Measurements from ENCODE around the gene NOTCH2. TPM values are rescaled to one million over a fixed set of nuclear protein-coding genes. Genes with fewer than 3 reads are reported as not detected.
"Not testable (repeated sequence)": the region's sequence is repeated elsewhere in the genome, so short reads cannot be mapped to it uniquely, and the experiment has no call there.

The NOTCH2 gene
- total and polyA plus RNA-seq, 2 donors (not counting 1 experiment from before 2014, with no cell fraction given): 32.1 to 184 TPM

DNA sequence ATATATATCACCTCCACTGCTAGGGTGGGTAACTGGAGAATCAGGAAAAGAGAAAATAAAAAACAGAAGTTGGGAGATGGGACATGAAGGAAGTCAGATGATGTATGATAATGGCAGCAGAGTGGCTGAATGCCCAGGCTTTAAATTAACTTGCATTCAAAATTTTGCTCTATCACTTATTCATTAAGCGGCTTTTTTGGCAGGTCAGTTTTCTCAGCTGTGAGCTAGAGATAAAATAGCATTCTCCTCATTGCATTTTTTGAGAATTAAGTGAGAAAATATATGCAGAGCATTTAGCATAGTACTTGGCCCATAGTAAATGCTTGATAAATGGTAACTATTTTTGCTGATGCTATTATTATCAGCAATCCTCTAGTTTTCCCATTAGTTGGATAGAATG, 32.1 kb upstream of the NOTCH2 start:
- Histone ChIP-seq H3K4me1 (ENCODE audit: control insufficient read depth in 2 of 2, insufficient read depth in 2 of 2, low read length in 2 of 2) (peaks cover 4 to 32% of the 10 kb centered on the region in 2 donors), H3K79me2 (ENCODE audit: control insufficient read depth, insufficient read depth, low read length) (peaks cover 16% of the 10 kb centered on the region)
- CTCF ChIA-PET; intact Hi-C loops (cut with micrococcal nuclease); POLR2A ChIA-PET; H3K9me3 Mint-ChIP-seq (ENCODE audit: insufficient read depth); ATAC-seq (ENCODE audit: low read depth); H3K9me3 ChIP-seq (ENCODE audit: control extremely low read depth in 1 of 3, control insufficient read depth in 2 of 3, insufficient read depth in 1 of 3, low read length in 2 of 3); H3K36me3 ChIP-seq (replicated peaks in 1 of 2; ENCODE audit: control extremely low read depth in 1 of 2, control insufficient read depth in 1 of 2, extremely low read depth in 1 of 2, insufficient read depth in 2 of 2, low read length in 1 of 2); H4K20me1 ChIP-seq (ENCODE audit: control insufficient read depth, insufficient read depth, low read length, poor library complexity, severe bottlenecking); H3K4me3 Mint-ChIP-seq; H3K27me3 ChIP-seq (replicated peaks in 1 of 4; ENCODE audit: control extremely low read depth in 1 of 4, control insufficient read depth in 3 of 4, insufficient read depth in 4 of 4, low read length in 3 of 4); H3K4me2 ChIP-seq (replicated peaks; ENCODE audit: low read depth, low read length, poor library complexity, severe bottlenecking); DNase-seq; H3K27me3 Mint-ChIP-seq; H2AFZ ChIP-seq (ENCODE audit: insufficient read depth, low read depth, low read length, poor library complexity, severe bottlenecking); H3K4me3 ChIP-seq (ENCODE audit: control extremely low read depth in 1 of 5, extremely low read depth in 1 of 5, insufficient read depth in 1 of 5, low read depth in 2 of 5, low read length in 4 of 5); H3K27ac ChIP-seq (ENCODE audit: low read length in 2 of 2); H3K27ac Mint-ChIP-seq; H3K9ac ChIP-seq (ENCODE audit: low read length): not testable (repeated sequence)
- no CpG with 5 or more reads among the region's 1 CpG for WGBS (ENCODE audit: insufficient coverage)
- peaks cover 33% of the 10 kb centered on the region for H3K4me1 Mint-ChIP-seq

DNA sequence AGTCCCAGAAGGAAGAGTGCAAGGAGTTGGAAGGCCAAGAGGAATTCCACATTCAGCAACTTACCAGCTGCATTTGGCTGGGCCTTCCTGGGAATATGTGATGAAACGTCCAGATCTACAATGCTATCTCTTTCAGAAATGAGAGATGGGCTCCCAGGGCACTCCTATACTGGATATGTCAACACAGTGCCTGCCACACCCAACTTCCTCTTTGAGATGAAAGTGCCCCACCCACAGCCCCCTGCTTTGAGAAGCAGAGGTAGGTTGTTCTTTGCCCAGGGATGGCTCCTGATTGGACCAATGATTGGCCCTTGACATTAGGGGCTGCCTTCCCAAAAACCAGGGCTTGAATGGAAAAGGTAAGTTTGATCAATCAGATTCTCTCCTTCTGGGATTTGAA, 31.1 kb upstream of the NOTCH2 start:
- Mint-ChIP-seq H3K27ac (peak overlapping the region; percentile 87), H3K4me1 (peaks cover 33% of the 10 kb centered on the region), H3K4me3 (peak overlapping the region; percentile 88)
- H3K9me3 Mint-ChIP-seq (ENCODE audit: insufficient read depth); H3K9me3 ChIP-seq (ENCODE audit: control extremely low read depth in 1 of 3, control insufficient read depth in 2 of 3, insufficient read depth in 1 of 3, low read length in 2 of 3); DNase-seq; H3K27me3 ChIP-seq (replicated peaks in 1 of 4; ENCODE audit: control extremely low read depth in 1 of 4, control insufficient read depth in 3 of 4, insufficient read depth in 4 of 4, low read length in 3 of 4); H3K27me3 Mint-ChIP-seq; H2AFZ ChIP-seq (ENCODE audit: insufficient read depth, low read depth, low read length, poor library complexity, severe bottlenecking); POLR2A ChIA-PET; intact Hi-C loops (cut with micrococcal nuclease); CTCF ChIA-PET; H3K4me2 ChIP-seq (replicated peaks; ENCODE audit: low read depth, low read length, poor library complexity, severe bottlenecking); H3K27ac ChIP-seq (ENCODE audit: low read length in 2 of 2); H3K36me3 ChIP-seq (replicated peaks in 1 of 2; ENCODE audit: control extremely low read depth in 1 of 2, control insufficient read depth in 1 of 2, extremely low read depth in 1 of 2, insufficient read depth in 2 of 2, low read length in 1 of 2); H4K20me1 ChIP-seq (ENCODE audit: control insufficient read depth, insufficient read depth, low read length, poor library complexity, severe bottlenecking): not testable (repeated sequence)
- H3K9ac ChIP-seq (ENCODE audit: low read length): peak overlapping the region; percentile 43
- no CpG with 5 or more reads among the region's 1 CpG for WGBS (ENCODE audit: insufficient coverage)
- peak; percentile 67 for ATAC-seq (ENCODE audit: low read depth)
- peak overlapping the region; percentile 30 to 55 (median 48) for H3K4me3 ChIP-seq (ENCODE audit: control extremely low read depth in 1 of 5, extremely low read depth in 1 of 5, insufficient read depth in 1 of 5, low read depth in 2 of 5, low read length in 4 of 5)
- peaks cover 16% of the 10 kb centered on the region for H3K79me2 ChIP-seq (ENCODE audit: control insufficient read depth, insufficient read depth, low read length)
- H3K4me1 ChIP-seq (ENCODE audit: control insufficient read depth in 2 of 2, insufficient read depth in 2 of 2, low read length in 2 of 2): peaks cover 4 to 31% of the 10 kb centered on the region in 2 donors

DNA sequence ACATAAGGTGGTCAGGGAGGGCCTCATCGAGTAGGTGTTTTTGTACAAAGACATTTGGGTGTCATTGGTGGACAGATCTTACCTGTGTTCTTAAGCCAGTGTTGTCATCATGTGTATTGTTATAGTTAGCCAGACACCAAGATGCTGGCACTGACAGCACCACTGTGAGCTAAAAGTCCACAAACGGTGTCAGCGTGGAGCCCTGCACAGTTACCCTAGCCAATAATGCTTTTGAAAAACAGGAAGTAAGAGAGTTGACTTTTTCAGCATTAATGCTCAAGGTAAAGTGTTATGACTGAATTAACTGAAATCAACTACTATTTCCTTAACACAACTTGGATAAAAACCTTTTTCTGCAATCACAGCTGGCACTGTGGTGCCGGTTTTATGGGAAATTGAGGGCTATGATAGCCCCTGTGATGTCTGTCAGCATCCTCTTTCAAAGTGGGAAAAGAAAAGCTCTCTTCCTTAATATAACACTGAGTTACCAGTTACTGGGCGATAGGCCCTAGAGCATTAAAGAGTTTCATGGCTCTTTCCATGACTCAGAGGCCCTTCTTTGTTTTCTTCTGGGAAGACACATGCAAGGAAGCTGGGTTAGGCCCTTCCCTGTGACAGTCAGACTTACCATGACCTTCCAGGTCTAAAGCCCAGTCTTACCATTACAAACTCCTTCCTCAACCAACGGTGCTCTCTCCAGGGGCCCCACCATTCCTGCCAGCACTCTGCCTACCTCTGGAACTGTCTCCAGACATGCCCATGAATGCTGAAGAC, 29.7 kb upstream of the NOTCH2 start:
- Histone ChIP-seq H3K79me2 (ENCODE audit: control insufficient read depth, insufficient read depth, low read length) (peaks cover 16% of the 10 kb centered on the region), H3K4me3 (ENCODE audit: control extremely low read depth in 1 of 5, extremely low read depth in 1 of 5, insufficient read depth in 1 of 5, low read depth in 2 of 5, low read length in 4 of 5) (peak overlapping the region; percentile 25 to 62 (median 45)), H3K4me1 (ENCODE audit: control insufficient read depth in 2 of 2, insufficient read depth in 2 of 2, low read length in 2 of 2) (peaks cover 4 to 21% of the 10 kb centered on the region in 2 donors), H3K27ac (ENCODE audit: low read length in 2 of 2) (peak overlapping the region; percentile 6 to 61), H3K9ac (ENCODE audit: low read length) (peak overlapping the region; percentile 63)
- H2AFZ ChIP-seq (ENCODE audit: insufficient read depth, low read depth, low read length, poor library complexity, severe bottlenecking); intact Hi-C loops (cut with micrococcal nuclease); H3K9me3 ChIP-seq (ENCODE audit: control extremely low read depth in 1 of 3, control insufficient read depth in 2 of 3, insufficient read depth in 1 of 3, low read length in 2 of 3); DNase-seq; H3K4me2 ChIP-seq (replicated peaks; ENCODE audit: low read depth, low read length, poor library complexity, severe bottlenecking); H3K36me3 ChIP-seq (replicated peaks in 1 of 2; ENCODE audit: control extremely low read depth in 1 of 2, control insufficient read depth in 1 of 2, extremely low read depth in 1 of 2, insufficient read depth in 2 of 2, low read length in 1 of 2); H3K27me3 Mint-ChIP-seq; H3K27me3 ChIP-seq (replicated peaks in 1 of 4; ENCODE audit: control extremely low read depth in 1 of 4, control insufficient read depth in 3 of 4, insufficient read depth in 4 of 4, low read length in 3 of 4); H4K20me1 ChIP-seq (ENCODE audit: control insufficient read depth, insufficient read depth, low read length, poor library complexity, severe bottlenecking); H3K9me3 Mint-ChIP-seq (ENCODE audit: insufficient read depth); POLR2A ChIA-PET; CTCF ChIA-PET: not testable (repeated sequence)
- WGBS (ENCODE audit: insufficient coverage): no CpG with 5 or more reads among the region's 6 CpGs
- ATAC-seq (ENCODE audit: low read depth): peak; percentile 74
- Mint-ChIP-seq H3K4me1 (peaks cover 30% of the 10 kb centered on the region), H3K4me3 (peak overlapping the region; percentile 79), H3K27ac (peak overlapping the region; percentile 61)

DNA sequence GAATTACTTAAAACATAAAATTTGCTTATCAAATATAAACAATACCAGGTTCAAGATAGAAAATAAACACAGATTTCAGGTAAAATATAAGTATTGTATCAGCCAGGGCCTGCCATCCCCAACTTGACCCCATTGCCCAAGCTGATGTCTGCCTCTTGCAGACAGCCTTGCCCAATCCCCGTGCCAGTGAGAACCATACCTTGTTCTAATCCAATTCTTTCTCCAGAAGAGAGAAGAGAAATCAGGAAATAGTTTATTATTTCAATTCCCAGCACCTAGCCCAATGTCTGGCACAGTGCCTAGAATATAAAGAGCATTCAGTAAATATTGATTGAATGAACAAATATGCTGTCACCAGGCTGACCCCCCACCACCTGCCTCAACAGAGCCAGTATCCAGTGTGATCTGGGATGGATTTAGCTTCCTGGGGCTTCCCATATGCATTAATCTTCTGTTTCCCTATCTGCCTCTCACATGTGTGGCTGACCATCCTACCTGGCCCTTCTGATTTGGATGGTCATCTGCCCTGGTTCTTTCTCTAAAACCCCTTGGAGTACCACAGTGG, 27.6 kb upstream of the NOTCH2 start:
- H3K27ac Mint-ChIP-seq; ATAC-seq (ENCODE audit: low read depth); H3K9me3 ChIP-seq (ENCODE audit: control extremely low read depth in 1 of 3, control insufficient read depth in 2 of 3, insufficient read depth in 1 of 3, low read length in 2 of 3); CTCF ChIA-PET; intact Hi-C loops (cut with micrococcal nuclease); H3K36me3 ChIP-seq (replicated peaks in 1 of 2; ENCODE audit: control extremely low read depth in 1 of 2, control insufficient read depth in 1 of 2, extremely low read depth in 1 of 2, insufficient read depth in 2 of 2, low read length in 1 of 2); H3K4me3 ChIP-seq (ENCODE audit: control extremely low read depth in 1 of 5, extremely low read depth in 1 of 5, insufficient read depth in 1 of 5, low read depth in 2 of 5, low read length in 4 of 5); H3K27me3 Mint-ChIP-seq; H3K9ac ChIP-seq (ENCODE audit: low read length); POLR2A ChIA-PET; H3K27ac ChIP-seq (ENCODE audit: low read length in 2 of 2); DNase-seq; H4K20me1 ChIP-seq (ENCODE audit: control insufficient read depth, insufficient read depth, low read length, poor library complexity, severe bottlenecking); H3K9me3 Mint-ChIP-seq (ENCODE audit: insufficient read depth); H3K27me3 ChIP-seq (replicated peaks in 1 of 4; ENCODE audit: control extremely low read depth in 1 of 4, control insufficient read depth in 3 of 4, insufficient read depth in 4 of 4, low read length in 3 of 4); H3K4me2 ChIP-seq (replicated peaks; ENCODE audit: low read depth, low read length, poor library complexity, severe bottlenecking); H2AFZ ChIP-seq (ENCODE audit: insufficient read depth, low read depth, low read length, poor library complexity, severe bottlenecking): not testable (repeated sequence)
- no CpG with 5 or more reads among the region's 1 CpG for WGBS (ENCODE audit: insufficient coverage)
- Mint-ChIP-seq H3K4me3 (peak overlapping the region; percentile 23), H3K4me1 (peaks cover 29% of the 10 kb centered on the region)
- Histone ChIP-seq H3K79me2 (ENCODE audit: control insufficient read depth, insufficient read depth, low read length) (peaks cover 16% of the 10 kb centered on the region), H3K4me1 (ENCODE audit: control insufficient read depth in 2 of 2, insufficient read depth in 2 of 2, low read length in 2 of 2) (peaks cover 4 to 23% of the 10 kb centered on the region in 2 donors)
